ENCODE data around the gene RPL36AL. TPM values are rescaled to one million over a fixed set of nuclear protein-coding genes. Genes with fewer than 3 reads are reported as not detected.

RPL36AL gene
- total RNA-seq, 2 donors from 2014 or later = 129 to 162 TPM

DNA sequence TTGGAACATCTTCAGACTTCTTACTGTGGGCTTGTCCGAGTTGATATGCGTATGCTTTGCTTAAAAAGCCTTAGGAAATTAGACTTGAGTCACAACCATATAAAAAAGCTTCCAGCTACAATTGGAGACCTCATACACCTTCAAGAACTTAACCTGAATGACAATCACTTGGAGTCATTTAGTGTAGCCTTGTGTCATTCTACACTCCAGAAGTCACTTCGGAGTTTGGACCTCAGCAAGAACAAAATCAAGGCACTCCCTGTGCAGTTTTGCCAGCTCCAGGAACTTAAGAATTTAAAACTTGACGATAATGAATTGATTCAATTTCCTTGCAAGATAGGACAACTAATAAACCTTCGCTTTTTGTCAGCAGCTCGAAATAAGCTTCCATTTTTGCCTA is 12.8 kb downstream of the RPL36AL start:
- Histone ChIP-seq H3K4me3 (no peak overlapping the region), H3K27ac (no peak overlapping the region), H3K4me1 (no peaks in the 10 kb centered on the region), H3K36me3 (replicated peaks in 1 of 2; ENCODE audit: insufficient read depth in 1 of 2, low read depth in 2 of 2) (no peaks in the 10 kb centered on the region), H3K27me3 (no peaks in the 10 kb centered on the region), H3K9me3 (no peaks in the 10 kb centered on the region)
- DNase-seq (no peak), ATAC-seq (no peak)
- intact Hi-C loops (cut with DNase I) = no loop called here
- no peak for TF ChIP-seq POLR2A (IDR thresholded peaks at IDR 0.05)
- TF ChIP-seq, protein P1, sequence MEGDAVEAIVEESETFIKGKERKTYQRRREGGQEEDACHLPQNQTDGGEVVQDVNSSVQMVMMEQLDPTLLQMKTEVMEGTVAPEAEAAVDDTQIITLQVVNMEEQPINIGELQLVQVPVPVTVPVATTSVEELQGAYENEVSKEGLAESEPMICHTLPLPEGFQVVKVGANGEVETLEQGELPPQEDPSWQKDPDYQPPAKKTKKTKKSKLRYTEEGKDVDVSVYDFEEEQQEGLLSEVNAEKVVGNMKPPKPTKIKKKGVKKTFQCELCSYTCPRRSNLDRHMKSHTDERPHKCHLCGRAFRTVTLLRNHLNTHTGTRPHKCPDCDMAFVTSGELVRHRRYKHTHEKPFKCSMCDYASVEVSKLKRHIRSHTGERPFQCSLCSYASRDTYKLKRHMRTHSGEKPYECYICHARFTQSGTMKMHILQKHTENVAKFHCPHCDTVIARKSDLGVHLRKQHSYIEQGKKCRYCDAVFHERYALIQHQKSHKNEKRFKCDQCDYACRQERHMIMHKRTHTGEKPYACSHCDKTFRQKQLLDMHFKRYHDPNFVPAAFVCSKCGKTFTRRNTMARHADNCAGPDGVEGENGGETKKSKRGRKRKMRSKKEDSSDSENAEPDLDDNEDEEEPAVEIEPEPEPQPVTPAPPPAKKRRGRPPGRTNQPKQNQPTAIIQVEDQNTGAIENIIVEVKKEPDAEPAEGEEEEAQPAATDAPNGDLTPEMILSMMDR (IDR thresholded peaks at IDR 0.05) = no peak
- 94 to 95% methylated on average over 6 of the region's 6 CpGs for WGBS, 2 donors

DNA sequence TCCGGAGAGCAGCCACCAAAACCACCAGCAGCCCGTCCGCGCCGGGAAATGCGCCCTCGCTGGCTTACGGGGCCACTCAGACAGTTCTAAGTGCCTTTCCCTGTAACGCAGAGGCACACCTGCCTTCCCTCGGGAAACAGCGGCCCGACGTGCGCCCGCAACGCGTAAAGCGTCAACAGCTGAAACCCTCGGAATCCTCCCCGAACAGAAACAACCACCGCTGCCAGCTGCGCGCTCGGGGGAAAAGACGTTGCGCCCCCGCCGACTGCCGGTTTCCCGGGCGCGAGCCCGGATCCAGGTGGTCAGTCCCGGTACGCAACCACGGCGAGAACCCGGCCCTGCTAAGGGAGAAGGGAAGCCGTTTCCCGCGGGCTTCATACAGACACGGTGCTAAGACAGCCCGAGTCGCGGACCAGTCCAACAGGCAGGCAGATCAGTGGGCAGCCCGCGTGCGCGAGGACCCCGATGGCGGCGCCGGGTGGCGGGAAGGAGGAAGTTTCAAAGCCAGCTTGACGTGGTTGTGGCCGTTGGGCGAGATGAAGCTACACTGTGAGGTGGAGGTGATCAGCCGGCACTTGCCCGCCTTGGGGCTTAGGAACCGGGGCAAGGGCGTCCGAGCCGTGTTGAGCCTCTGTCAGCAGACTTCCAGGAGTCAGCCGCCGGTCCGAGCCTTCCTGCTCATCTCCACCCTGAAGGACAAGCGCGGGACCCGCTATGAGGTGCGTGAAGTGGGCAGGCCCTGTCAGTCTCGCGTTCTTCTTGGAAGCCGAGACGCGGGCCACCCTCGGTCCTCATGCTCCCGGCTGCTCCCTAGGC is 21.7 kb downstream of the RPL36AL start, which contains the start of gene LRR1:
TSS of gene LRR1 (plus strand) at position 456 of the 816 bp plus-strand sequence. CDS start at position 537, 81 bp downstream.
- H3K27ac ChIP-seq = peak within 1 kb of the TSS; percentile 96 to 99 (median 98)
- H3K4me1 ChIP-seq = peaks cover 25% of the 10 kb centered on the region
- TF ChIP-seq, protein P1 (IDR thresholded peaks at IDR 0.05) = peak in 2 of 7 experiments; percentile 13 to 25
- TF ChIP-seq POLR2A (IDR thresholded peaks at IDR 0.05) = peak; percentile 65 to 92 (median 88)
- 0% methylated on average over 21 to 77 of the region's 77 CpGs for WGBS, 2 donors
- H3K9me3 ChIP-seq = no peaks in the 10 kb centered on the region
- peak; percentile 83 to 90 (median 86) for DNase-seq
- no peaks in the 10 kb centered on the region for H3K27me3 ChIP-seq
- H3K4me3 ChIP-seq = peak within 1 kb of the TSS; percentile 52 to 71
- intact Hi-C loops (cut with DNase I) = no loop called here
- ATAC-seq = peak; percentile 92
- no peaks in the 10 kb centered on the region for H3K36me3 ChIP-seq (replicated peaks in 1 of 2; ENCODE audit: insufficient read depth in 1 of 2, low read depth in 2 of 2)

DNA sequence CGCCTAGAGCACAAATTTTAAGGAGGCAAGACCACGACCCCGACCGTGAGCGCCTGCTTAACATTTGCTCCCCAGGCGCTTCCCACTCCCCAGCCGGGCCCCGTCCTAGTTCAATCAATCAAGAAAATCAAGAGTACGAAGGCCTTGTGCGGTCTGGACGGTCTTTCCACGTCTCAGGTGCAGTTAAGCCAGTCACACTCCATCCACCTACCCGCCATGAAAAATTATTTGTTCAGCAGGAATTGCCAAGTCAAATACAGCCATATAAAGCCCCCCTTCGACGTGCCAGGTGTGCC is 22.3 kb downstream of the RPL36AL start:
- peak overlapping the region; percentile 52 to 71 for H3K4me3 ChIP-seq
- no peaks in the 10 kb centered on the region for H3K27me3 ChIP-seq
- no peaks in the 10 kb centered on the region for H3K9me3 ChIP-seq
- ATAC-seq = no peak
- DNase-seq = peak in 1 of 4 donors; percentile 52
- H3K4me1 ChIP-seq = peaks cover 25% of the 10 kb centered on the region
- H3K36me3 ChIP-seq (replicated peaks in 1 of 2; ENCODE audit: insufficient read depth in 1 of 2, low read depth in 2 of 2) = no peaks in the 10 kb centered on the region
- WGBS, 2 donors = 0 to 1% methylated on average over 14 to 15 of the region's 15 CpGs
- peak overlapping the region; percentile 96 to 99 (median 98) for H3K27ac ChIP-seq
- TF ChIP-seq, protein P1 (IDR thresholded peaks at IDR 0.05) = no peak
- no peak for TF ChIP-seq POLR2A (IDR thresholded peaks at IDR 0.05)
- intact Hi-C loops (cut with DNase I) = no loop called here

DNA sequence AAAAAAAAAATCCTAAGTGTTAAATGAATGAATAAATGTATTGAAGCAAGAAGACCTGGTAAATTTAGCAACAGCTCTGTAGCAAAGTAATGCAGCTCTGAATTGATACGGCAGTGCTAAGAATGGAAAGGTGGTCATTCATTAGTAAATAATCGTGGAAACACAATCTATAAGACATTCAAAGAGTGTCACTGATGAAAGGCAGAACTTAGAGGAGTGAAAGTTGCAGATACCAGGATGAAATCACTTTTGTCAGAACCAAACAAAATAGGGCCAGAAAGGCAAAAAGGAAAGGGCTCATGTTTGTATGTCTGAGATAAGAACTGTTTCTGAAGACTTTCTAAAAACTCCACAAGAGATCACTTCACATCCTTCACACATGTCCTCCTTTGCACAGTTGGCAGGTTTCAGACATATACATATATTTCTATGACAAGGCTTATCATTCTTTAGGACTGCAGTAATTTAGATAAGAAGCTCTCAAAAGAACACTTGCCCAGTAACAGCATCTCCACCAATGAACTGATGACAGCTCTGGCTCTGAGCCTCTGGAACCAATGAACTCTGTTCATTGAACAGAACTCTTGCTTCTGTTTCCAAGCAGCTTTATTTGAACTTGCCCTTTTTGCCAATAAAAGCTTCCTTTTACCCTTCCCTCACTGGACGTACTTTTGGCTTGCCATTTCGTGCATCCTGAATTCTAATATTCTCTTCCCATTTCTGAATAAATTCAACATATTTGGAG is 25.9 kb downstream of the RPL36AL start:
- 16 to 21% methylated on average over 4 of the region's 4 CpGs for WGBS, 2 donors
- H3K27ac ChIP-seq = peak overlapping the region in 1 of 4 donors; percentile 30
- peaks cover 20% of the 10 kb centered on the region for H3K4me1 ChIP-seq
- ATAC-seq (no peak), DNase-seq (peak in 2 of 4 donors; percentile 29 to 54)
- H3K4me3 ChIP-seq = no peak overlapping the region
- intact Hi-C loops (cut with DNase I) = no loop called here
- H3K27me3 ChIP-seq = no peaks in the 10 kb centered on the region
- no peak for TF ChIP-seq POLR2A (IDR thresholded peaks at IDR 0.05)
- TF ChIP-seq, protein P1 (IDR thresholded peaks at IDR 0.05) = no peak
- no peaks in the 10 kb centered on the region for H3K9me3 ChIP-seq
- no peaks in the 10 kb centered on the region for H3K36me3 ChIP-seq (replicated peaks in 1 of 2; ENCODE audit: insufficient read depth in 1 of 2, low read depth in 2 of 2)
